Endothelial cell of umbilical vein (primary cell): ENCODE data around the gene WDR74.

Experiments used
- CTCF ChIP-seq, 2 donors: IDR thresholded peaks; 1 replicate in 1 of 2; 2 replicates in 1 of 2; pipeline ENCODE4 v1.5.1; 2011; ENCODE audit warnings: low read length in 2 of 2, mild to moderate bottlenecking in 2 of 2, moderate library complexity in 2 of 2, control low read depth in 1 of 2, inconsistent platforms in 1 of 2, low read depth in 1 of 2; ENCODE audit not compliant: insufficient read depth in 1 of 2; ENCODE audit errors: extremely low read depth in 1 of 2
- EZH2 ChIP-seq: IDR thresholded peaks from 2 replicates; pipeline ENCODE4 v1.6.1; 2012; ENCODE audit warnings: borderline replicate concordance, low read depth, mild to moderate bottlenecking, moderate library complexity, low read length, inconsistent platforms; ENCODE audit not compliant: severe bottlenecking
- MYC ChIP-seq: IDR thresholded peaks from one replicate; pipeline ENCODE4 v1.6.1; 2011; ENCODE audit warnings: mild to moderate bottlenecking, low read depth, low read length
- POLR2A ChIP-seq: IDR thresholded peaks from 2 replicates; pipeline ENCODE4 v1.6.1; 2012; ENCODE audit warnings: low read depth, mild to moderate bottlenecking, control low read depth, low read length
- POLR2AphosphoS5 ChIP-seq: IDR thresholded peaks from 2 replicates; pipeline ENCODE4 v1.6.1; 2012; ENCODE audit warnings: low read depth, mild to moderate bottlenecking, control low read depth, low read length, moderate library complexity; ENCODE audit not compliant: insufficient read depth

- no peak for TF ChIP-seq CTCF (IDR thresholded peaks at IDR 0.05; ENCODE audit: extremely low read depth in 1 of 2, insufficient read depth in 1 of 2, low read depth in 1 of 2, low read length in 2 of 2)
- no peak for TF ChIP-seq POLR2A
- no peak for TF ChIP-seq EZH2
- TF ChIP-seq POLR2AphosphoS5: no peak
- TF ChIP-seq MYC: no peak
These were observed 40.9 kb upstream of the WDR74 start for GRCh38 chr11:62880231-62880802.
